GM19438 (cell line): Measurements from ENCODE around the gene SSB.
"Not testable (repeated sequence)": the region's sequence is repeated elsewhere in the genome, so short reads cannot be mapped to it uniquely, and the experiment has no call there.

Source experiments
- ATAC-seq: cut with Tn5 transposase; IDR thresholded peaks from one replicate; pipeline ENCODE4 v1.9.1; 2021; ENCODE audit warnings: low read depth; ENCODE audit not compliant: unreplicated experiment

The SSB gene

GRCh38 chr2:169827272-169828140, 28.8 kb downstream of the SSB start, which contains the start of gene UBR3:
Gene UBR3 (plus strand): TSS chr2:169827454. CDS start chr2:169827508, 54 bp downstream.
- peak; percentile 79 for ATAC-seq

- peak; percentile 21 for ATAC-seq
Observed at GRCh38 chr2:169828141-169828811, 29.6 kb downstream of the SSB start.

- no peak for ATAC-seq
Observed at GRCh38 chr2:169834401-169834800, 35.7 kb downstream of the SSB start.

GRCh38 chr2:169838743-169839489, 40.2 kb downstream of the SSB start:
- ATAC-seq, result no peak

- no peak for ATAC-seq
Observed at GRCh38 chr2:169839954-169840746, 41.5 kb downstream of the SSB start.

GRCh38 chr2:169840747-169841142, 42.1 kb downstream of the SSB start:
- no peak for ATAC-seq

- ATAC-seq, result not testable (repeated sequence)
Observed at GRCh38 chr2:169841625-169842024, 43.0 kb downstream of the SSB start.

GRCh38 chr2:169845016-169845415, 46.3 kb downstream of the SSB start:
- no peak for ATAC-seq

GRCh38 chr2:169848959-169849693, 50.5 kb downstream of the SSB start:
- not testable (repeated sequence) for ATAC-seq

GRCh38 chr2:169849710-169850109, 51.0 kb downstream of the SSB start:
- ATAC-seq, result no peak

- ATAC-seq, result no peak
Observed at GRCh38 chr2:169853041-169853668, 54.5 kb downstream of the SSB start.

- ATAC-seq, result not testable (repeated sequence)
Observed at GRCh38 chr2:169855281-169856258, 56.9 kb downstream of the SSB start.

- no peak for ATAC-seq
Observed at GRCh38 chr2:169859423-169859822, 60.8 kb downstream of the SSB start.

GRCh38 chr2:169860149-169860548, 61.5 kb downstream of the SSB start:
- no peak for ATAC-seq
